HuH-7 (cell line): ENCODE measurements around the gene LYSMD4.

ENCODE experiments used
- DNase-seq: peaks from one replicate; pipeline ENCODE4 v3.0.0; 2011; ENCODE audit warnings: low spot score

Gene LYSMD4

DNA sequence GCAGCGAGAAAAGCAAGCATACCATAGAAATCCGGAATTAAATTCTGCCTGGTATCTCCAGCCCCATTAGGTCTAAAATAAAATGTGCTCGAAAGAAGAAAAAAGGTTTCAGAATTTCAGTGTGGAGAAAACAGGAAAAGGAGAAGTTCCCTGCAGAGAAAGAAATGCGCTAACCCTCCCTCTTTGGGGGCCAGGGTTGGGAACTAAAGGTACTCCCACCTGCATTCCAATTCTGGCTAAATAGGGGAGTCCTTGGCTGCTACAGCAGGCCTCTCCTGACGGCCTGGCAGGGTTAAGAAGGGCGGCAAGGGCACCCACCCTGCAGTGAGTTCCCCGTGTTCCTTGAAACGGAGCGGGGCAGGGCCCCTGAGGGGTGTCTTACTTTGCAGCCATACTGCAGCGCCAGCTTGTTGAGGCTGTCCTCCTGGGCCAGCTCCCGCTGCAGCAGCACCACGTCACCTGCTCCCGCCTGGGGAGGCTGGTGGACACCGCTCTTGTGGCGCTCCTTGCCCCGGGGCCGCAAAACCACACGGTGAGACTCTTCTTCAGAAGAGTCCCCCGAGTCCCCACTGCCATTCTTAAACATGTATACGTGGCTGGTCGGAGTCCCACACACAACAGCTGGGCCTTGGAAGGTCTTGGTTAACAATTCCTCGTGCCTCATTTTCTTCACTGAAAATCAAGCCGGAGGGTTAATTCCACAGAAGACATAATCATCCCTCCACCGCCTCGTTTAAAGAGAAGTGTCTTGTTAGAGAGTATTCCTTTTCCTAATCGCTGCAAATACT lies 1.7 kb downstream of the LYSMD4 start:
- no peak for DNase-seq

DNA sequence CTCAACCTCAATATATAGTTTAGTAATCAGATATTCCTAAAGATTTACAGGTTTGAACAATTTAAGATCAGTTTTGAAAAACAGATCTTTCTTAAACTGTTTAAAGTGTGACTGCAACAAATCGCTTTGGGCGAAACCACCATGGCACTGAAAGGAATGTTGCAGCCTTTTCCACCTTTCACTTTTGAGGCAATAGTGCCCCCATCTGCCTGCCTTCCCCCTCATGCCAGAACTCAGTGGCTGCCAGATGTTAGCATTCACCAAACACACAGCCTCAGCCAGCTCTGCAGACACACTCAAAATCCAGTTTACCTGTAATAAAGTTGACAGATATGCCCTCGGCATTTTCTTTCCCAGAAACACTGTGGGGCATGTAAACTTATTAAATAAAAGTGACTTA lies 3.3 kb downstream of the LYSMD4 start:
- peak; percentile 44 for DNase-seq

DNA sequence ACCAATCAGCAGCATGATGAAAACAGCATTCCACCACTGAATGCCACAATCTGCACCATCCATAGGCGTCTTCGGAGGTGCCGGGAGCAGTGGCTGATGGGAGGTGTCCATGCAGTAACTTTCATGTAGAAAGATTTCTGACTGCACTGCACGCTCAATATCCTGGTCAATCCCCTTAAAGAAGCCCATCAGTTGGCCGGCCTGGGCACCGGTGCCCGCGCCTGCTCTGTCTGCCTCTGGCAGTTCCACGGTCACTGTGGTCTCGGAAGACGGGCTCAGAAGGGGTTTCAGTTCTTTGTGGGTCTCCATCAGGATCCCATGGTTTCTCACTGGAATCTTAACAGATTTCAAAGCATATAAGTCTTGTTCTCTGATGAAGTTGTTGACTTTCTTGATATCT lies 3.9 kb downstream of the LYSMD4 start:
- no peak for DNase-seq

DNA sequence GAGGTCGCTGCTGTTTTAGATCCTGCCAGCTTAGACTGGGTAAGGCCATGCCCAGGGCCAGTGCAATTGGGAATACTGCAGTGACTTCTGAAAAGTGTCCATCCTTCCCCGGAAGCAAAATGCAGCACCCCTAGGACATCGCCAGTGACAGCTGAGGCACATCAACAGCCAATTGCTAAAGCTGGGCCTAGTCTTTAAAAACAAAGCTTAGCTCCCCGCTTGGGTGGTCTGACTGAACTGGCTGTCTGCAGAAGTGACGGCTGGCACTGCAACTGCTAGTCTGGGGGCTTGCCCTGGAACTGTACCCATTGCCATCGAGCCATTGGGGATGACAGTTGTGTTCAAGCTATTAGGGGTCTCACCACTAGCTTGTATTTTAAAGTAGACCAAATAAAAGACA lies 4.3 kb downstream of the LYSMD4 start:
- DNase-seq, result no peak

DNA sequence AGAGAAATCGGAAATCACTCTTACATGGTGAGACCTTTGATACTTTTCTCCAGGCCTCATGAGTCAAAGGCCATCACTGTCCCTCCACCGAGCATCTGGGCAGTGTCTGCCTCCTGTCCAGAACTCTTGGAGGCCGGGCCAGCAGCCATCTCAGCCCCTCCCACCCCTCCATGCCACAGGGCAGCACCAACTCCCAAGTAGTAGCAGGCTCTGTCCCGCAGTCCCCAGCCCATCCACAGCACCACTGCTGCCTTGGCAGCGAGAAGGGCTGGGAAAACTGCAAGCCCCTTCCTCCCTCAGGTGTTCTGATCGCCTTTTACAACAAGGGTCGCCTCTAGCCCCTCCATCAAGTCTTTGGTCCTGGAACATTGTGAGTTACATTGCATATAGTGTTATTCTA lies 5.5 kb downstream of the LYSMD4 start:
- DNase-seq, result no peak

DNA sequence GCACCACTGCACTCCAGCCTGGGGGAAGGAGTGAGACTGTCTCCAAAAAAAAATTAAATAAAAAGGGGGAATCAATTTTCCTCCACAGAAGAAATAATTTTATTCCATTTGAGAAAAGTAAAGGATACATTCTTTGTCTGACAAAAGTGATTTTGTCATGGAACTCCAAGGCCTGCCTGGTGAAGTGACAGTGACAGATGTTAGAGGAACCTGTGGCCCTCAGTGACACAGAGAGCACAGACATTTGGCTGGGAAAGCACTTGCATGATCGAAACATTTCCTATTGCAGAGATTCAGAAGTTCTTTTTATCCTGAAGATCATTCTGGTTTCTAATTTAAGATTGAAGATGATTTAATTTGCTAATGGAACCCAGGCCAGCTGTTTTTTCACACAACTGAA lies 5.9 kb downstream of the LYSMD4 start:
- DNase-seq, result no peak

DNA sequence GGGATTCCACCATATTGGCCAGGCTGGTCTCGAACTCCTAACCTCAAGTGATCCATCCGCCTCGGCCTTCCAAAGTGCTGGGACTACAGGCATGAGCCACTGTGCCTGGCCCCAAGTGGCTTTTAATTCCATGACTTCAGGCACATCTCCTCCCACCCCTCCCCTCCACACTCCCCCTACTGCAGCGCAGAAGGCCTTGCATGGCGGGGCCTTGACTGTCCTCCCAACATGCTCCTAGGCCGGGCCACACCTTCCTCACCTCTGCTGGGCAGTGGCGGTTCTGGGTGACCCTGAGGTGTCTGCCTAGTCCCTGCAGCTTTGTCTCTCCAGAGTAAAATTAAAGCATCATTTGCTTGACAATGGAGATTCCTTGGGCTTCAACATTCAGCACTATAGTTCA lies 6.9 kb downstream of the LYSMD4 start:
- DNase-seq, result no peak

DNA sequence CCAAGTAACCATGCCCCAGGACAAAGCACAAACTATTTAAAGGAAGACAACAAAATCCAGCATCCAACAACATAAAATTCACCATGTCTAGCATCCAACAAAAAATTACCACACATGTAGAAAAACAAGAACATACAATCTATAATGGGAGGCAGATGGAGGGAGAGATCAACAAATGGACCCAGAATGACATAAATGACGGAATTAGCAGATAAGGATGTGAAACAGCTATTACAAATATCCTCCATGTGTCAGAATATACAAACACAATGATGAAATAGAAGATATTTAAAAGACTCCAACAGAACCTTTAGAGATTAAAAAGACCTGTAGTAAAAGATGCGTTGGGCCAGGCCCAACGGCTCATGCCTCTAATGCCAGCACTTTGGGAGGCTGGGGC lies 10.8 kb downstream of the LYSMD4 start:
- no peak for DNase-seq

DNA sequence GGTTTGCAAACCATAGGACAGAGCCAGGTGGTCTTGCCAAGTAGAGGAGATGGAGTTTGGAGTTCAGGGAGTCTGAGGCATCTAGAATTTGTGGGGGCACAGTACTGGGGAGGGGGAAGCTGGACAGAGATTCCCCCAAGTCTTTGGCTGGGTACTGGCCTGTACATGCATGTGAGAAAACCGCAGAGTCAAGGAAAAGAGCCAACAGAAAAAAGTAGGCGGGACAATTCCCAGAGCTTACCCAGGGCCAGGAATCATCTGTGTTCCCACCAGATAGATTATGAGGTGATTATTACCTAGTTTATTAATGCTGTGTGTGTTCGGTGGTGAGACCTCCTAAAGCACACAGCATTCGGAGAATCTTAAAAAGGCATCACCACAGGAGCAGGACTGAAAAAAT lies 11.3 kb downstream of the LYSMD4 start:
- no peak for DNase-seq

DNA sequence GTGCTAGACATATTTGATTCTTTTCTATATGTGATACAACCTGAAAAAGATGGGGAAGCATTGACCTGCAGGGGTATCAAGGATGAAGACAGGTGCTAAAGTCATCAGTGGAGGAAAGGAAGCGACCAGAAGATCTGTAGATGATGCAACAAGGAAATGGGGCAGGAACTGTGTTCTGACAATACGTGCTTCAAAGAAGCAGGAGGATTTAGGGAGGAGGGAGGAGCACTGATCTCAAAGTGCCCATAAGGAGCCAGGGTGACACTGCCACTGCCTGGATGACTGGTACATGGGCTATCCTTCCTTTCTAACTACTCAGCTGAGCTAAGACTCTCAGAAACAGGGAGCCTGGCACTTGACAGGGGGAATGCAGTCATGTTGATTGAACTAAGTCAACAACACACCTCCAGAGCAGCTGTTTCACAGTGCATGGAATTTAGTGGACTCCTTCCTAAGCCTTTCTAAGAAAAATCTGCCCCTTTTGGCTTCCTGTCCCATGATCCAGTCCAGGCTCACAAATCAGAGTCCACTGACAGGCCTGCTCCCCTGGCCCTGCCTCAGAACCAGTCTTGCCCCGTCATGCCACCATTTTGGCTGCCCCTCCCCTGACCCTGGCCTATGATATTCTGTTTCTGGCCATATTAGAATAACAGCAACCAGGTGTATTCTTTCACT lies 12.0 kb downstream of the LYSMD4 start:
- peak; percentile 21 for DNase-seq

DNA sequence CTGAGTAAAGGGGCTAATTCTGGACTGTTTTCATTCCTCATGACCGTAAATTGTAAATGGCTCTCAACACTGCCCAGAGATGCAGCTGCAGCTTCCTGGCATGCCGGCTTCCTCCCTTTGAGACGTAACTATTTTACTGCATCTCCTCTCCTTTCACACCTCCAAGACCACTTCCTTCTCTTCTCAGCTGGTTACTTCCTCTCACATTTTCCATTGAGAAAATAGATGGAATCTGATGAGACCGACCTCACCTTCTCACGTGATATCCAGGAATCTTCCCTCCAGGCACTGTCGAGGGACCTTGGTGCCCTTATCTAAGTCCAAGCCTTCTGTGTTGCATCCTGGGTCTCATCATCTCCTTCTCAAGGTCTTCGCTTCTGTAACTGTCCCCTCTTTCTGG lies 12.7 kb downstream of the LYSMD4 start:
- DNase-seq, result no peak

DNA sequence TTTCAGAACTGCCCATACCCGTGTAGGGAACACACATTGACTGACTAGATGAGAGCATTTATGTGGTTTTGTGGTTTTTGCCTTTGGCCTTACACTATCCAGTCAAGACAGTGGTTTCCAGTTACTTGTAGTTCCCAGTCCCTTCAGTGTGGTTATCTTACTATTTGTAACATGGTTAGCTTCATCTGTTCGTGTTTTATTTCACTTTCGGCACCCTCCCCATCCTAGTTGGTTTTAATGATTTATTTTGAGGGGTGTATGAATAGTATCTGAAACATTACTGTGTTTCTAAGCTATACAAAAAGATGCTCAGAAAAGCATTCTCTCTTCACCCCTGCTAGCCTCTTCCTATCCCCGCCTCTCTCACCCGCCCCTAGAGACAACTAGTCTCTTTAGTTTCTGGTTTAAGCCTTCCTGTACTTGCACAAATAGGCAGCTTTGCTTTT lies 14.1 kb downstream of the LYSMD4 start:
- no peak for DNase-seq

DNA sequence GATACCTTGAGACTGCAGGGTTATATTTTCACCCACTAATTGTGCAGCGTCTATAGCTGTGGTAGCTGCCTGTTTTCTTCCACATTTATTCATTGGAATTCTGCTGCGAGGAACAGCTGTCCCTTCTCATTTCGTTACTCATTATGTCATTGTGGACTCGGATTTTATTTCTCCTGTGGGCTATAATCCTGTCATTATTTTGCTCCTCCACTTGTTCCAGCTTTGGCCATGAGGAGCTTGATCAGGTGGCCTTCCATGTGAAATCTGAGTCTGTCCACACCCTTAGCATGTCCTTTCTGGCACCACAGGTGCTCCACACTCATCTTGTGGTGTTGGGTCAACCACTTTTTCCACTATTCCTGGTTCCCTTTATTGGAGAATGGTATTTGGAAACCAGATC lies 14.8 kb downstream of the LYSMD4 start:
- no peak for DNase-seq

DNA sequence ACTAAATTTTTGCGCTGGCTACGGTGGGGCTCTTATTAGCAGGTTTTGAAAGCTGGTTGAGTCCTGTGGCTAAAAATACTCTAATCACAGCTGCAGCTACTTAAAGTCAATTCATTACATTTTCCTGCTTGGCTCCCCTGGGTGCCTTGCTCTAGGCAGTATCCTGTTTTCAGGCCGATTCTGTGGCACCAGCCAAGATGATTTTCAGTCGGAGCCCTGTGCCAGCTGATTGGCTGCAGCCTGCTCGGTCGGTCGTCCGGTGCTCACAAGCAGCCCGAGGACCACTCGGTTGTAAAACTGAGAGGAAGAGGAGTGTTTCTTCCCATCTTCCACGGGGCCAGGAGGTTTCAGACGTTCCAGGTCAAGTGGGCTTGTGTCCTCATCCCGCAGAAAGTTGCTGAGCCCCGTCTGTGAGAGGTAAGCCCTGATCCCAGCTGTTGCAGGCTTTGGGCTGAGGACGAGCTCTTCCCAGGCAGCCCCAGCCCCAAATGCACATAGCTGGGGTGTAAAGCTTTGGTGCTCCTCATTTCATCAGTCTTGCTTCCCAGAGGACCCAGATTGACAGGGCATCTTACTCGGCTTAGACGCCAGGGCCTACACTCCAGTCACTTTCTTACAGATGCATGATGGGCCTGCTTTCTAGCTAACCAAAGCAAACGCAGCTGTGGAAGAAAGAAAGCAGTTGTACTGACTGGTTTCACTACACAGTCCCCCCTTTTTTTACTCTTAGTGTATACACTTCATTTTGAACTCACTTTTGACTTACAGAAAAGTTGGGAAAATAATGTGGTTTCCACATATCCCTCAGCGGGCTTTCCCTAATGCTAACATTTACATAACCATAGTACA lies 15.9 kb downstream of the LYSMD4 start:
- no peak for DNase-seq

DNA sequence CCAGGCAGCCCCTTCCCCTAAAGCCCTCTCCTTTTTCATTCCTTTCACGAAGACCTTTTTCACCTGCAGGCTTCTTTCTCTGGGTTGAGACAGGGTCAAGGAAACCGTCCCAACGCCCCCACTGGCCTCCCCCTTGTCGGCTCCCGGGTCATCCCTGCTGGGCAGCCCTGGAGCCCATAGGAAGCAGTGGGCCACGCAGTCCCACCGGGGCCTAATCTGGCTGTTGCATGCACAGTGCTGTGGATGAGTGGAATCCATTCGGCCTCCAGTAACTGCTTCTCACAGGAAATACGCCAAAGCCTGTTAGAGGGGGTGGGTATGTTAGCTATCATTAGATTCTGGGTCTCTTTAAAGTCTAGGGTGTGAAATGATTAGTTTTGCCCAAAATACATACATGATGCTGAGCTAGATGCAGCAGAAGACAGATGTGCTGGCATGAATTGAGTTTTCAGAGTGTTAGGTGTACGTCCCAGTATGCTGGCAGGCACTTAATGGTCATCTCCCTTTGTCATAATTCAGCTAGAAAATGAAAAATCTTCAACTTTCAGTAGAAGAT lies 16.6 kb downstream of the LYSMD4 start:
- no peak for DNase-seq

DNA sequence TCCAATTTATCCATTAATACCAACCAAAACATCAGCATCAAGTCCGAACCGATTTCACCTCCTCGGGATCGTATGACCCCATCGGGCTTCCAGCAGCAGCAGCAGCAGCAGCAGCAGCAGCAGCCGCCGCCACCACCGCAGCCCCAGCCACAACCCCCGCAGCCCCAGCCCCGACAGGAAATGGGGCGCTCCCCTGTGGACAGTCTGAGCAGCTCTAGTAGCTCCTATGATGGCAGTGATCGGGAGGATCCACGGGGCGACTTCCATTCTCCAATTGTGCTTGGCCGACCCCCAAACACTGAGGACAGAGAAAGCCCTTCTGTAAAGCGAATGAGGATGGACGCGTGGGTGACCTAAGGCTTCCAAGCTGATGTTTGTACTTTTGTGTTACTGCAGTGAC lies 20.8 kb downstream of the LYSMD4 start:
- no peak for DNase-seq

DNA sequence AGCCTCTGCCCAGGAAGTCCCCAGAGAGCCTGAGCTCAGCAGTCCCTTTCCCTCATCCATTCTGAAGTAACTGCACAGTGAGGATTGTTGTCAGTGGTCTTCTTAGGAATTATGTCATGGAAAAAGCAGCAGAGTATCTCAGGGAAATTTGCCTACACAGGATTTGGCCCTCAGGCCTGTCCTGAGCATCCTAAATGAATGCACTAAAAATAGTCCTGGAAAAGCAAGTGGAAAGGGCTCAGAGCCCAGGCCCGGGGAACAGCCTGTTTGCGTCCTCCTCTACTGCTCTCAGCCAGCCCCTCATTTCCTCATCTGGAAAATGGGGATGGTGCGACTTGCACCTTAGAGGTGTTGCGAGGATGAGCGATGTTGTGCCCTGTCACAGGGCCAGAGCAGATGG lies 21.6 kb downstream of the LYSMD4 start:
- no peak for DNase-seq

DNA sequence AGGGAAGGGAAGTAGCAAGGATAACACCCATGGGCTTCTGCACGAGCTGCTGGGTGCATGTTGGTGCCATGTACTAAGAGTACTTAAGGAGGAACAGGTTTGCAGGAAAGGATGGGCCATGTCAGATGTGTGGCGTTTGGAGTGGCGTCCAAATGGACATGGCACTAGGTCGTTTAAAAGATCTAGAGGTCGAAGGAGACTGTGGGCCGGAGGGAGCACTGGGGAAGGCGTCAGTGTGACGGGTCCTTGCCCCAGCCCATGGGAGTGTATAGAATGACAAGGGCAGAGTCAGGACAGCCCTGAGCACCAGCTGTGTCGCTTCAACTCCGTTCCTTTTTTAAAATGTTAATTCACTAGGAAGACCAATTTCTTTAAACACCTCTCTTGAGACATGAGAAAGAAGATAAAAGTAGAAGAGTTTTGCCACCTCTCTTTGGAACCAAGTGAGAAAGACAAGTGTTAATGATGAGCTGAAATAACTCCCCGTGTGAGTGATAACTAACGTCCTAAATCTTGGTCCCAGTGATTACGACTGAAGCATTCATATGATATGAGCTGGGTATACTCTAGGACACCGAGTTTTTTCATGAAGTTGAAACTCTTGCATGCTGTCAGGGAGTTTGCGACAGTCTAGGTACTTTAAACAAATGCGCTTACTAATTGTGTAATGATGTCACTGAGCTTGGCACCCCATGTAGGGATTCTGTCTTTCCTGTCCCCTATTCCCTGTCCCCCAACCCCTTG lies 23.8 kb downstream of the LYSMD4 start:
- DNase-seq, result no peak

DNA sequence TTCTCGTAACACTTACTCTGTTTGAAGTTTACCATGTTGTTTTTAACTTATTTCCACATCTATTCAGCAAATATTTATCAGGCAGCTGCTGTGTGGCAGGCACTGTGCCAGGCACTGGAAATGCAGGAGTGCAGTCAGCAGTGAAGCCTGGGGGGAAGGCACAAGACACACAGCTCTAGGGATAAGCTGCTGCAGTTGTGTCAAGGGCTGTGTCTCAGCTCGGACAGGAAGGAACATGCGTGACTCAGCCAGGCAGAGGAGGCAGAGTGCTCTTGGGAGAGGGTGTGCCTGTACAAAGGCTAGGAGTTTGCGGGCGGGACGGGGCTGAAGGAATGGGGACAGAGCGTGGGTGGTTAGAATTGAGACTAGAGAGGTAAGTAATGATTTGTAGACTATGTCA lies 24.7 kb downstream of the LYSMD4 start:
- DNase-seq, result no peak

DNA sequence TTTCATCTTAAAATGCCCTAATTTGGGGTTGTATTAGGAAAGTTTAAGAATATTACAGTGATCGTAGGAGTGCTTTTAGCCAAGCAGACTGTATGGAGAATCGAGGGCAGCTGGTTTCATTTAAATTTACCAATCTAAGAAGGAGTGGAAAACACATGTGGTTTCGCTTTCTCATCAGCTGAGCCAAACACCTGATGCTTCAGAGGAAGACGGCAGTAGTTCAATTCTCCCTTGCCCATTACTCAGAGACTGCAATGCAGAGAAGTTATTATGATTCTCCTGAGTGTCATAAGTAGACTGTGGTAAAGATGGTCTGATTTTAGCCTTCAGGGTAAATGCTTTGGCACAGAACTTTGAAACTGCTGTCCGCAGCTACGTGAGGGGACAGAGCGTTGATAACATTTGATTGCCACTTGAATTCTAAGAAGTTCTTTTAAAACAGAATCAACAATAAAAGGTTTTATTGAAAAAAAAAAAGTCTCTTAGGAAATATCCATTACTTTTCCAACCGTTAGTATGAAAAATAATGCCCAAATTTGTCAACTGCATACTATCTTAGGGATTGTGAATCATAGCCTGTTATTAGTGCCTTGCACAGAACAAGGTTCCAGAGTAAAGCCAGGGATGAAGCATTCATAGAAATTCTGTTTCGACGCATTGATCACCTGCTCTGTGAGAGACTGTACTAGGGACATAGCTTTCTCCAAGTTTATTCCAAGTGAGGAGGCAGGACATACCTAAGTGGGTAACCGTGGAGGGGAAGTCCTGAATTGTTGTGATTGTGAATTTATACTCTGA lies 25.6 kb downstream of the LYSMD4 start:
- DNase-seq, result no peak
